K562 (cell line): Measurements from ENCODE around the gene GPR37L1. TPM values are rescaled to one million over a fixed set of nuclear protein-coding genes. Genes with fewer than 3 reads are reported as not detected.

ENCODE experiments used
- MCM3 ChIP-seq: fragments of 450-650 bp; IDR thresholded peaks from 2 replicates; pipeline ENCODE4 v1.6.1; 2016
- NFE2 ChIP-seq: IDR thresholded peaks from 2 replicates; pipeline ENCODE4 v1.6.1; 2014; ENCODE audit warnings: antibody characterized with exemption, low read depth
- NFIC ChIP-seq: fragments of 450-650 bp; IDR thresholded peaks from 2 replicates; pipeline ENCODE4 v1.6.1; 2017; ENCODE audit warnings: mild to moderate bottlenecking, inconsistent platforms
- NRF1 ChIP-seq, 2 experiments: fragments of 450-650 bp; IDR thresholded peaks in 1 of 2; conservative IDR thresholded peaks in 1 of 2; 2 replicates each; pipeline ENCODE4 v1.6.1; 2014; ENCODE audit warnings: mild to moderate bottlenecking in 2 of 2
- POLR2B ChIP-seq: fragments of 450-650 bp; IDR thresholded peaks from 2 replicates; pipeline ENCODE4 v1.6.1; 2018; ENCODE audit warnings: low read depth; ENCODE audit not compliant: partially characterized antibody
- RUNX1 ChIP-seq: sonication (generic); IDR thresholded peaks from 2 replicates; pipeline ENCODE4 v1.6.1; 2016; ENCODE audit warnings: antibody characterized with exemption, low read depth
- polyA plus RNA-seq, 8 experiments: library from polyadenylated mRNA; depleted of rRNA in 4 of 8; stranded (reverse) in 5 of 8; unstranded in 3 of 8; fragments of >200 nt; fragmentation: Nextera tagmentation in 2 of 8; fragmentation: Illumina TruSeq in 1 of 8; extraction: Ambion mirVana in 2 of 8; extraction: Trizol in 1 of 8; gene quantifications; 2 replicates each; pipeline versions ENCODE4 v1.2.1 to v1.2.3, GENCODE V29; 2011 to 2014; ENCODE audit warnings: inconsistent platforms in 1 of 8, missing spikeins in 1 of 8
- total RNA-seq, 7 experiments: library from RNA; depleted of rRNA in 6 of 7; stranded (reverse); fragments of >200 nt in 6 of 7; fragmentation: Illumina TruSeq in 2 of 7; extraction: Trizol in 2 of 7; gene quantifications; 2 replicates each; pipeline versions ENCODE4 v1.2.1 to v1.2.3, GENCODE V29; 2011 to 2021; ENCODE audit warnings: low replicate concordance in 1 of 7
- TF ChIP-seq, protein P1 (sequence below): fragments of 450-650 bp; IDR thresholded peaks from 2 replicates; pipeline ENCODE4 v1.6.1; 2014; ENCODE audit warnings: low read depth, mild to moderate bottlenecking, moderate library complexity, borderline replicate concordance
- TF ChIP-seq, protein P2 (sequence below), 3 experiments: fragments of 200-800 bp in 1 of 3; fragments of 250-450 bp in 1 of 3; fragments of 450-650 bp in 1 of 3; sonication (Bioruptor Pico) in 1 of 3; sonication (Bioruptor generic) in 1 of 3; formaldehyde crosslinking in 1 of 3; IDR thresholded peaks; 2 replicates each; pipeline versions ENCODE4 v1.6.1 to v1.8.0; 2016 to 2022; ENCODE audit warnings: mild to moderate bottlenecking in 2 of 3, missing genetic modification characterization in 2 of 3, missing compliant biosample characterization in 1 of 3, moderate library complexity in 1 of 3
- TF ChIP-seq, protein P3 (sequence below): fragments of 450-650 bp; formaldehyde crosslinking; IDR thresholded peaks from 2 replicates; pipeline ENCODE4 v1.4.0; 2020; ENCODE audit warnings: mild to moderate bottlenecking, moderate library complexity
- TF ChIP-seq, protein P4 (sequence below), 2 experiments: fragments of 450-650 bp in 1 of 2; sonication (generic) in 1 of 2; formaldehyde crosslinking in 1 of 2; IDR thresholded peaks; 2 replicates each; pipeline versions ENCODE4 v1.7.1 to v1.9.0; 2016 to 2022; ENCODE audit warnings: inconsistent platforms in 1 of 2, mild to moderate bottlenecking in 1 of 2, missing genetic modification reagents in 1 of 2

The GPR37L1 gene
- total and polyA plus RNA-seq, 9 of the 15 experiments (the other 6 are each of a cell fraction or from before 2014, with no cell fraction given): not detected

DNA sequence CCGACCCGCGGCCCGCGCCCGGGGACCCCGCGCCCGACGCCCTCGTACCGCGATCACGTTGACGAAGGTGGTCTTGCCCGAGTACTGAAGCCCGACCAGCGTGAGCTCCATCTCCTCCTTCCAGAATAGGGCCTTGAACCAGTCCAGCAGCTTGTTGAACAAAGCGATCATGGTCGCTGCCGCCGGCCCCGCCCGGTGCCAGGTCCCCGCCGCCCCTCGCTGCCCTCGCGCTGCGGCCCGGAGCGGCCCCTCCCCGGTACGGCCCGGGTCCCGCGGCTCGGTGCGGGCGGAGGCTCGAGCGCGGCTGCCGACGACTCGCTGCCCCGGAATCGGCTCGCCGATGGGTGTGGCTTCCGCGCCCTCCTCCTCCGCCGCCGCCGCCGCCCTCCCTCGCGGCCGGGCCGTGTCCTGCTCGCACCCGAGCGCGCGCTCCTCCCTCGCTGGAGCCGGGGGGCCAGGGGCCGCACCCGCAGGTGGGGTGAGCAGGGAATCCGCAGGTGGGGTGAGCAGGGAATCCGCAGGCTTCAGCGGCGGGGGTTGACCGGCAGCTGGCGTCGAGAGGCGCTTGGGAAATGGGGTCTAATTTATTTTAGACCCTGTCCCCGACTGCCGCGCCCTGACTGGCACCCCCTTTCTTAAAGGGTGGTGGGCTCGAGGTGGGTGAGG lies 21.8 kb downstream of the GPR37L1 start, which contains the start of gene ARL8A (continued):
- TF ChIP-seq NFIC (0 out of 2 replicates have a peak, but pooled peaks have one; percentile 5), POLR2B (peak; percentile 14), MCM3 (no peak), NFE2 (no peak), NRF1 (conservative IDR thresholded peaks at IDR 0.05 in 1 of 2, IDR thresholded peaks at IDR 0.05 in 1 of 2) (peak in 1 of 2 experiments; percentile 19; a peak in 2 of 4 replicates), RUNX1 (no peak)
- TF ChIP-seq, protein P1, sequence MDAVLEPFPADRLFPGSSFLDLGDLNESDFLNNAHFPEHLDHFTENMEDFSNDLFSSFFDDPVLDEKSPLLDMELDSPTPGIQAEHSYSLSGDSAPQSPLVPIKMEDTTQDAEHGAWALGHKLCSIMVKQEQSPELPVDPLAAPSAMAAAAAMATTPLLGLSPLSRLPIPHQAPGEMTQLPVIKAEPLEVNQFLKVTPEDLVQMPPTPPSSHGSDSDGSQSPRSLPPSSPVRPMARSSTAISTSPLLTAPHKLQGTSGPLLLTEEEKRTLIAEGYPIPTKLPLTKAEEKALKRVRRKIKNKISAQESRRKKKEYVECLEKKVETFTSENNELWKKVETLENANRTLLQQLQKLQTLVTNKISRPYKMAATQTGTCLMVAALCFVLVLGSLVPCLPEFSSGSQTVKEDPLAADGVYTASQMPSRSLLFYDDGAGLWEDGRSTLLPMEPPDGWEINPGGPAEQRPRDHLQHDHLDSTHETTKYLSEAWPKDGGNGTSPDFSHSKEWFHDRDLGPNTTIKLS: 0 out of 2 replicates have a peak, but pooled peaks have one; percentile 38
- TF ChIP-seq, protein P2, sequence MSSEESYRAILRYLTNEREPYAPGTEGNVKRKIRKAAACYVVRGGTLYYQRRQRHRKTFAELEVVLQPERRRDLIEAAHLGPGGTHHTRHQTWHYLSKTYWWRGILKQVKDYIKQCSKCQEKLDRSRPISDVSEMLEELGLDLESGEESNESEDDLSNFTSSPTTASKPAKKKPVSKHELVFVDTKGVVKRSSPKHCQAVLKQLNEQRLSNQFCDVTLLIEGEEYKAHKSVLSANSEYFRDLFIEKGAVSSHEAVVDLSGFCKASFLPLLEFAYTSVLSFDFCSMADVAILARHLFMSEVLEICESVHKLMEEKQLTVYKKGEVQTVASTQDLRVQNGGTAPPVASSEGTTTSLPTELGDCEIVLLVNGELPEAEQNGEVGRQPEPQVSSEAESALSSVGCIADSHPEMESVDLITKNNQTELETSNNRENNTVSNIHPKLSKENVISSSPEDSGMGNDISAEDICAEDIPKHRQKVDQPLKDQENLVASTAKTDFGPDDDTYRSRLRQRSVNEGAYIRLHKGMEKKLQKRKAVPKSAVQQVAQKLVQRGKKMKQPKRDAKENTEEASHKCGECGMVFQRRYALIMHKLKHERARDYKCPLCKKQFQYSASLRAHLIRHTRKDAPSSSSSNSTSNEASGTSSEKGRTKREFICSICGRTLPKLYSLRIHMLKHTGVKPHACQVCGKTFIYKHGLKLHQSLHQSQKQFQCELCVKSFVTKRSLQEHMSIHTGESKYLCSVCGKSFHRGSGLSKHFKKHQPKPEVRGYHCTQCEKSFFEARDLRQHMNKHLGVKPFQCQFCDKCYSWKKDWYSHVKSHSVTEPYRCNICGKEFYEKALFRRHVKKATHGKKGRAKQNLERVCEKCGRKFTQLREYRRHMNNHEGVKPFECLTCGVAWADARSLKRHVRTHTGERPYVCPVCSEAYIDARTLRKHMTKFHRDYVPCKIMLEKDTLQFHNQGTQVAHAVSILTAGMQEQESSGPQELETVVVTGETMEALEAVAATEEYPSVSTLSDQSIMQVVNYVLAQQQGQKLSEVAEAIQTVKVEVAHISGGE (CRISPR knock-in tag; IDR thresholded peaks at IDR 0.05): no peak
- TF ChIP-seq, protein P3, sequence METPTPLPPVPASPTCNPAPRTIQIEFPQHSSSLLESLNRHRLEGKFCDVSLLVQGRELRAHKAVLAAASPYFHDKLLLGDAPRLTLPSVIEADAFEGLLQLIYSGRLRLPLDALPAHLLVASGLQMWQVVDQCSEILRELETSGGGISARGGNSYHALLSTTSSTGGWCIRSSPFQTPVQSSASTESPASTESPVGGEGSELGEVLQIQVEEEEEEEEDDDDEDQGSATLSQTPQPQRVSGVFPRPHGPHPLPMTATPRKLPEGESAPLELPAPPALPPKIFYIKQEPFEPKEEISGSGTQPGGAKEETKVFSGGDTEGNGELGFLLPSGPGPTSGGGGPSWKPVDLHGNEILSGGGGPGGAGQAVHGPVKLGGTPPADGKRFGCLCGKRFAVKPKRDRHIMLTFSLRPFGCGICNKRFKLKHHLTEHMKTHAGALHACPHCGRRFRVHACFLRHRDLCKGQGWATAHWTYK (CRISPR knock-in tag): peak; percentile 75; the same call in 1 of the 2 replicates
- TF ChIP-seq, protein P4, sequence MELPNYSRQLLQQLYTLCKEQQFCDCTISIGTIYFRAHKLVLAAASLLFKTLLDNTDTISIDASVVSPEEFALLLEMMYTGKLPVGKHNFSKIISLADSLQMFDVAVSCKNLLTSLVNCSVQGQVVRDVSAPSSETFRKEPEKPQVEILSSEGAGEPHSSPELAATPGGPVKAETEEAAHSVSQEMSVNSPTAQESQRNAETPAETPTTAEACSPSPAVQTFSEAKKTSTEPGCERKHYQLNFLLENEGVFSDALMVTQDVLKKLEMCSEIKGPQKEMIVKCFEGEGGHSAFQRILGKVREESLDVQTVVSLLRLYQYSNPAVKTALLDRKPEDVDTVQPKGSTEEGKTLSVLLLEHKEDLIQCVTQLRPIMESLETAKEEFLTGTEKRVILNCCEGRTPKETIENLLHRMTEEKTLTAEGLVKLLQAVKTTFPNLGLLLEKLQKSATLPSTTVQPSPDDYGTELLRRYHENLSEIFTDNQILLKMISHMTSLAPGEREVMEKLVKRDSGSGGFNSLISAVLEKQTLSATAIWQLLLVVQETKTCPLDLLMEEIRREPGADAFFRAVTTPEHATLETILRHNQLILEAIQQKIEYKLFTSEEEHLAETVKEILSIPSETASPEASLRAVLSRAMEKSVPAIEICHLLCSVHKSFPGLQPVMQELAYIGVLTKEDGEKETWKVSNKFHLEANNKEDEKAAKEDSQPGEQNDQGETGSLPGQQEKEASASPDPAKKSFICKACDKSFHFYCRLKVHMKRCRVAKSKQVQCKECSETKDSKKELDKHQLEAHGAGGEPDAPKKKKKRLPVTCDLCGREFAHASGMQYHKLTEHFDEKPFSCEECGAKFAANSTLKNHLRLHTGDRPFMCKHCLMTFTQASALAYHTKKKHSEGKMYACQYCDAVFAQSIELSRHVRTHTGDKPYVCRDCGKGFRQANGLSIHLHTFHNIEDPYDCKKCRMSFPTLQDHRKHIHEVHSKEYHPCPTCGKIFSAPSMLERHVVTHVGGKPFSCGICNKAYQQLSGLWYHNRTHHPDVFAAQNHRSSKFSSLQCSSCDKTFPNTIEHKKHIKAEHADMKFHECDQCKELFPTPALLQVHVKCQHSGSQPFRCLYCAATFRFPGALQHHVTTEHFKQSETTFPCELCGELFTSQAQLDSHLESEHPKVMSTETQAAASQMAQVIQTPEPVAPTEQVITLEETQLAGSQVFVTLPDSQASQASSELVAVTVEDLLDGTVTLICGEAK (IDR thresholded peaks at IDR 0.05): 0 out of 2 replicates have a peak, but pooled peaks have one; percentile 38
- TF ChIP-seq, protein P4 (CRISPR knock-in tag; IDR thresholded peaks at IDR 0.05): no peak
